T-helper 2 cell (primary cell): ENCODE measurements around the gene KMT5C.

Experiments
- DNase-seq, 5 experiments: peaks; one replicate each; pipeline versions ENCODE4 v3.0.0 to v3.0.0-alpha.2; 2012 to 2022

Gene KMT5C

GRCh38 chr19:55387736-55388497, 48.2 kb downstream of the KMT5C start:
- DNase-seq, result no peak

- DNase-seq, result no peak
Measured at GRCh38 chr19:55389386-55390317, 50.0 kb downstream of the KMT5C start.

DNA sequence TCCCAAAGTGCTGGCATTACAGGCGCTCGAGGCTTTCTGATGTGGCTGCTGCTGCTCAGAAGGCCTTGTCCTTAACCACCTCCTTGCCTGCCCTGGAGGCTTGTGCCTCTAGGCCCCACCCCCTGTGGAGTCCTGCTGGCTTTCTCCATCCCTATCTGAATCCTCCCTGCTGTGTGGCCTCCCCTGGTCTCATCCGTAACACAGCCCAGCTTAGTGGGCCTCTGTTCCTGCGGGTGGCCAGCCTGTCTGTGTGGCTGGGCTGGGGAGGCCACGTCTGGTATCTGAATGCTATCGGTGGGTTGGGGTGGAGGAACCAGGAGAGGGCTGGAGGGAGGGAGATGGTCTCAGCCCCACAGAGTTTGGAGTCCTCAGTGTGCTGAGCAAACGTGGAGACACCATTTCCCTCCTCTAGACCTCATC, 50.8 kb downstream of the KMT5C start:
- DNase-seq, result no peak

GRCh38 chr19:55391191-55391670, 51.6 kb downstream of the KMT5C start:
- no peak for DNase-seq

DNA sequence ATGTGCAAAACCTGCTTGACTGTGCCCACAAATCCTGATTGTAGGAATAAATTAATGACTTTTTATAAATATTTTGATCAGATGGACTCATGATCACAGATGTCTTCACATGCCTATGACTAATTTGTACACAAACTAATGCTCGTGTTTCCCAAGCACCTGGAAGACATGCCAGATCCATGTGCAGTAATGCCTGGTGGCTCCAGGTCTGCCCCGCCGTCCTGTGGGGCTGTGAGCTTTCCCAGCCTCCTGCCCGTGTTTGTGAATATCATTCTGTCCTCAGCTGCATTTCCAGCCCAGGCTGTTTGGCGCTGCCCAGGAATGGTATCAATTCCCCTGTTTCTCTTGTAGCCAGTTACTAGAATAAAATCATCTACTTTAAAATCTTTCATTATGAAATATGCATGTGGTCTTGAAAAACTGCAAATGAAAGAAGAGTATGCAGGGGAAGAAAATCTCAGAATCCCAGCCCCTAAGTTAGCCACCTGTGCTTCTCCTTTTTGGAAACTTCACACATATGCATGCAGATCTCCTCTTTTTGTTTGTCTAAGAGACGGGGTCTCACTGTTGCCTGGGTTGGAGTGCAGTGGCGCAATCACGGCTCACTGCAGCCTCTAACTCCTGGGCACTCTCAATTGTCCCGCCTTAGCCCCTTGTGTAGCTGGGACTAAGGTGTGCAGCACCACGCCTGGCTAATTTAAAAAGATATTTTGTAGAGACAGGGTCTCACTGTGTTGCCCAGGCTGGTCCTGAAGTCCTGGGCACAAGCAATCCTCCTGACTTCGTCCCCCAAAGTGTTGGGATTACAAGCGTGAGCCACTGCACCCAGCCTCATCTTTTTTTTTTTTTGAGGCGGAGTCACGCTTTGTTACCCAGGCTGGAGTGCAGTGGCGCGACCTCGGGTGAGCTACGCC, 52.3 kb downstream of the KMT5C start:
- DNase-seq, result no peak

GRCh38 chr19:55392820-55393761, 53.4 kb downstream of the KMT5C start:
- no peak for DNase-seq
